Loucy (cell line): ENCODE results near the gene SUPT20H.

Experiments used
- H2AFZ ChIP-seq: fragments of 200-600 bp; sonication (generic); 2 replicates; pipeline ENCODE4 v1.6.0; 2016; ENCODE audit warnings: antibody characterized with exemption, mild to moderate bottlenecking, low read length, moderate library complexity
- H3F3A ChIP-seq: fragments of 200-600 bp; 2 replicates; pipeline ENCODE4 v1.6.0; 2016; ENCODE audit warnings: antibody characterized with exemption, low read depth, mild to moderate bottlenecking
- H3K27me3 ChIP-seq: fragments of 200-600 bp; sonication (generic); 2 replicates; pipeline ENCODE4 v1.6.1; 2014; ENCODE audit warnings: low read length, mild to moderate bottlenecking; ENCODE audit not compliant: insufficient read depth, poor library complexity, severe bottlenecking
- H3K36me3 ChIP-seq: fragments of 200-600 bp; sonication (generic); 2 replicates; pipeline ENCODE4 v1.6.1; 2016; ENCODE audit warnings: low read length; ENCODE audit not compliant: insufficient read depth
- H3K4me1 ChIP-seq: fragments of 200-600 bp; sonication (generic); 2 replicates; pipeline ENCODE4 v1.5.1; 2014; ENCODE audit warnings: low read length, mild to moderate bottlenecking; ENCODE audit not compliant: insufficient read depth, poor library complexity, severe bottlenecking
- H3K4me2 ChIP-seq: fragments of 200-600 bp; sonication (generic); 2 replicates; pipeline ENCODE4 v1.6.0; 2014; ENCODE audit warnings: antibody characterized with exemption, low read length, low read depth, mild to moderate bottlenecking; ENCODE audit not compliant: poor library complexity, severe bottlenecking
- H3K4me3 ChIP-seq: fragments of 200-600 bp; sonication (generic); 2 replicates; pipeline ENCODE4 v1.5.1; 2014; ENCODE audit warnings: low read length, mild to moderate bottlenecking, mixed read lengths; ENCODE audit not compliant: poor library complexity, severe bottlenecking
- H3K79me2 ChIP-seq: fragments of 200-600 bp; sonication (generic); 2 replicates; pipeline ENCODE4 v1.6.1; 2014; ENCODE audit warnings: low read length; ENCODE audit not compliant: insufficient read depth
- H3K9ac ChIP-seq: fragments of 200-600 bp; sonication (generic); 2 replicates; pipeline ENCODE4 v1.6.0; 2014; ENCODE audit warnings: mild to moderate bottlenecking, low read depth, low read length, moderate library complexity; ENCODE audit not compliant: poor library complexity, severe bottlenecking
- H3K9me2 ChIP-seq: fragments of 200-600 bp; sonication (generic); replicated peaks from 2 replicates; pipeline ENCODE4 v1.6.1; 2016; ENCODE audit warnings: low read depth, low read length, mixed read lengths
- H3K9me3 ChIP-seq: fragments of 200-600 bp; sonication (generic); 2 replicates; pipeline ENCODE4 v1.6.1; 2014; ENCODE audit warnings: mild to moderate bottlenecking, antibody characterized with exemption, low read length, low read depth; ENCODE audit not compliant: insufficient read depth
- H4K20me1 ChIP-seq: fragments of 200-600 bp; sonication (generic); 2 replicates; pipeline ENCODE4 v1.6.0; 2014; ENCODE audit warnings: antibody characterized with exemption, low read length, mild to moderate bottlenecking; ENCODE audit not compliant: insufficient read depth, poor library complexity, severe bottlenecking
- CTCF ChIP-seq: fragments of 200-600 bp; sonication (generic); conservative IDR thresholded peaks from 2 replicates; pipeline ENCODE4 v1.5.1; 2014; ENCODE audit warnings: mild to moderate bottlenecking, antibody characterized with exemption, low read length
- EZH2phosphoT487 ChIP-seq: fragments of 200-600 bp; IDR thresholded peaks from 2 replicates; pipeline ENCODE4 v1.6.1; 2018; ENCODE audit warnings: antibody characterized with exemption, mild to moderate bottlenecking, moderate library complexity, borderline replicate concordance

The SUPT20H gene

GRCh38 chr13:37102896-37103295 lies 43.4 kb upstream of the SUPT20H start:
- H3K4me2 ChIP-seq, result no peak overlapping the region
- TF ChIP-seq EZH2phosphoT487, result no peak
- no peaks in the 10 kb centered on the region for H3K27me3 ChIP-seq
- H3K36me3 ChIP-seq, result no peaks in the 10 kb centered on the region
- no peaks in the 10 kb centered on the region for H3K4me1 ChIP-seq
- no peaks in the 10 kb centered on the region for H3K9me3 ChIP-seq
- no peaks in the 10 kb centered on the region for H3K9me2 ChIP-seq
- H3K79me2 ChIP-seq, result no peaks in the 10 kb centered on the region
- H3F3A ChIP-seq, result no peaks in the 10 kb centered on the region
- H4K20me1 ChIP-seq, result no peaks in the 10 kb centered on the region
- H2AFZ ChIP-seq, result no peak overlapping the region
- no peak overlapping the region for H3K9ac ChIP-seq
- H3K4me3 ChIP-seq, result no peak overlapping the region

DNA sequence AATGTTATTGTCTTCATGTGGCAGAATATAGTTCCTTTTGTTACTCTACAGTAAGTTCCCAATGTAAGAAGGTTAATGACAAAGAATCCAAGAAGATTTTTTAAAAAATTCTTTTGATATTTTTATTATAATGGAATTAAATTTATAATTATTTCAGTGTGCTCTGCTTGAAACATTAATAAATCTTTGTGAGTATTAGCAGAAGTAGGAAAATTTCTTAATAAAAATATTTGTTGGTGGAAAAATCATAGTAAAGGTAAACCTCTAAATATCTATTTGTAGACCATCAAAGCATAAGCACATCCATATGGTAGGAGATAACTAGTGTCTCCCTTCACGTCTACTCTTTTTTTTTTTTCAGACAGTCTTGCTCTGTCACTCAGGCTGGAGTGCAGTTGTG lies 41.7 kb upstream of the SUPT20H start:
- H3K4me2 ChIP-seq, result no peak overlapping the region
- no peaks in the 10 kb centered on the region for H3K27me3 ChIP-seq
- no peaks in the 10 kb centered on the region for H3K36me3 ChIP-seq
- no peaks in the 10 kb centered on the region for H3K4me1 ChIP-seq
- H3K9me2 ChIP-seq, result no peaks in the 10 kb centered on the region
- TF ChIP-seq CTCF (no peak), EZH2phosphoT487 (no peak)
- H3K4me3 ChIP-seq, result no peak overlapping the region
- H3K9ac ChIP-seq, result no peak overlapping the region
- no peaks in the 10 kb centered on the region for H4K20me1 ChIP-seq
- H3F3A ChIP-seq, result no peaks in the 10 kb centered on the region
- no peak overlapping the region for H2AFZ ChIP-seq
- H3K79me2 ChIP-seq, result no peaks in the 10 kb centered on the region
- no peaks in the 10 kb centered on the region for H3K9me3 ChIP-seq

DNA sequence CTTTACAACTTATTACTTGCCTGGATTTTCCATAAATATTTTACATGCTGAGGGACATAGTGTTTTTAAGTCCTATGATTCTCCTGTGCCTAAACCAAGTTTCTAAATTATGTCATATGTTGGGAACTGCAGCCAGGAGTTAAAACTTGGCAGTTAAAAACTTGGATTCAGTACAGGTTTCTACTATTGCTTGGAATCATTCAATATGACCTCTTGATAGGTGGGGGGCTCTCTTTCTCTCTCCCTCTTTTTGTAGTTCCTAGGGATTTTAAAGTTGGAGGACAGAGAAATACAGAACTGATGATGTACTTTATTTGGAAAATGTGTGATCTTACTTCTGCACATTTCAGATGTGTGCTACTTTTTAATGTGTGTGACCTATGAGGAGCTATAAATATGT lies 41.2 kb upstream of the SUPT20H start:
- no peaks in the 10 kb centered on the region for H3F3A ChIP-seq
- no peak overlapping the region for H3K9ac ChIP-seq
- H3K4me2 ChIP-seq, result no peak overlapping the region
- no peaks in the 10 kb centered on the region for H4K20me1 ChIP-seq
- no peaks in the 10 kb centered on the region for H3K79me2 ChIP-seq
- H3K4me1 ChIP-seq, result no peaks in the 10 kb centered on the region
- no peak overlapping the region for H2AFZ ChIP-seq
- TF ChIP-seq EZH2phosphoT487 (no peak), CTCF (no peak)
- no peaks in the 10 kb centered on the region for H3K9me3 ChIP-seq
- no peaks in the 10 kb centered on the region for H3K9me2 ChIP-seq
- H3K4me3 ChIP-seq, result no peak overlapping the region
- no peaks in the 10 kb centered on the region for H3K27me3 ChIP-seq
- no peaks in the 10 kb centered on the region for H3K36me3 ChIP-seq

GRCh38 chr13:37097076-37097475 lies 37.6 kb upstream of the SUPT20H start:
- Histone ChIP-seq H3F3A (no peaks in the 10 kb centered on the region), H3K27me3 (no peaks in the 10 kb centered on the region), H3K9me2 (no peaks in the 10 kb centered on the region), H3K9me3 (no peaks in the 10 kb centered on the region), H3K9ac (no peak overlapping the region), H3K4me3 (no peak overlapping the region), H2AFZ (no peak overlapping the region), H4K20me1 (no peaks in the 10 kb centered on the region), H3K79me2 (no peaks in the 10 kb centered on the region), H3K4me1 (no peaks in the 10 kb centered on the region), H3K36me3 (no peaks in the 10 kb centered on the region), H3K4me2 (no peak overlapping the region)
- TF ChIP-seq CTCF (no peak), EZH2phosphoT487 (no peak)
